Glomerular endothelial cell (primary cell): Measurements from ENCODE around the gene PYGO1. TPM values are rescaled to one million over a fixed set of nuclear protein-coding genes. Genes with fewer than 3 reads are reported as not detected.

ENCODE experiments used
- DNase-seq: peaks from one replicate; pipeline ENCODE4 v3.0.0-alpha.2; 2011; ENCODE audit warnings: low read depth, low spot score; ENCODE audit errors: extremely low read depth
- total RNA-seq: library from RNA; depleted of rRNA; stranded (reverse); fragments of >200 nt; gene quantifications from 2 replicates; pipeline ENCODE4 v1.2.3, GENCODE V29; 2015

PYGO1 gene
- total RNA-seq, 1 donor from 2014 or later: 4.7 TPM

- DNase-seq: no peak
Observed at GRCh38 chr15:55574096-55574495, 14.0 kb downstream of the PYGO1 start.

GRCh38 chr15:55573224-55573623, 14.9 kb downstream of the PYGO1 start:
- no peak for DNase-seq

- no peak for DNase-seq
Observed at GRCh38 chr15:55564347-55565145, 23.6 kb downstream of the PYGO1 start.

GRCh38 chr15:55562601-55563000, 25.5 kb downstream of the PYGO1 start:
- no peak for DNase-seq

GRCh38 chr15:55555089-55555488, 33.1 kb downstream of the PYGO1 start:
- no peak for DNase-seq

- DNase-seq: no peak
Observed at GRCh38 chr15:55552926-55553325, 35.2 kb downstream of the PYGO1 start.

GRCh38 chr15:55552451-55552850, 35.7 kb downstream of the PYGO1 start:
- DNase-seq: no peak

GRCh38 chr15:55549305-55549704, 38.8 kb downstream of the PYGO1 start:
- DNase-seq: no peak

GRCh38 chr15:55546718-55547117, 41.4 kb downstream of the PYGO1 start:
- DNase-seq: no peak

GRCh38 chr15:55535436-55535835, 52.7 kb downstream of the PYGO1 start:
- DNase-seq: no peak

- no peak for DNase-seq
Observed at GRCh38 chr15:55532944-55533343, 55.2 kb downstream of the PYGO1 start.

- no peak for DNase-seq
Observed at GRCh38 chr15:55530861-55531313, 57.3 kb downstream of the PYGO1 start.

GRCh38 chr15:55528812-55529211, 59.3 kb downstream of the PYGO1 start:
- no peak for DNase-seq

GRCh38 chr15:55527150-55527549, 61.0 kb downstream of the PYGO1 start:
- DNase-seq: no peak

- peak; percentile 16 for DNase-seq
Observed at GRCh38 chr15:55526559-55527036, 61.5 kb downstream of the PYGO1 start.

GRCh38 chr15:55522742-55523450, 65.2 kb downstream of the PYGO1 start:
- no peak for DNase-seq

GRCh38 chr15:55518641-55519040, 69.5 kb downstream of the PYGO1 start:
- no peak for DNase-seq

GRCh38 chr15:55518009-55518408, 70.1 kb downstream of the PYGO1 start:
- DNase-seq: no peak

- no peak for DNase-seq
Observed at GRCh38 chr15:55515991-55516776, 72.0 kb downstream of the PYGO1 start.

GRCh38 chr15:55515491-55515890, 72.7 kb downstream of the PYGO1 start:
- no peak for DNase-seq

GRCh38 chr15:55514414-55514850, 73.7 kb downstream of the PYGO1 start:
- no peak for DNase-seq
